Measurements from ENCODE around the gene PPP6R2. TPM values are rescaled to one million over a fixed set of nuclear protein-coding genes. Genes with fewer than 3 reads are reported as not detected.
A peak's percentile ranks its signal among the peaks of the same experiment; 100 is the strongest.

Gene PPP6R2
- total and polyA plus RNA-seq, 9 of the 15 experiments (the other 6 are each of a cell fraction or from before 2014, with no cell fraction given), result 0.32 to 39.8 (median 21.4) TPM

DNA sequence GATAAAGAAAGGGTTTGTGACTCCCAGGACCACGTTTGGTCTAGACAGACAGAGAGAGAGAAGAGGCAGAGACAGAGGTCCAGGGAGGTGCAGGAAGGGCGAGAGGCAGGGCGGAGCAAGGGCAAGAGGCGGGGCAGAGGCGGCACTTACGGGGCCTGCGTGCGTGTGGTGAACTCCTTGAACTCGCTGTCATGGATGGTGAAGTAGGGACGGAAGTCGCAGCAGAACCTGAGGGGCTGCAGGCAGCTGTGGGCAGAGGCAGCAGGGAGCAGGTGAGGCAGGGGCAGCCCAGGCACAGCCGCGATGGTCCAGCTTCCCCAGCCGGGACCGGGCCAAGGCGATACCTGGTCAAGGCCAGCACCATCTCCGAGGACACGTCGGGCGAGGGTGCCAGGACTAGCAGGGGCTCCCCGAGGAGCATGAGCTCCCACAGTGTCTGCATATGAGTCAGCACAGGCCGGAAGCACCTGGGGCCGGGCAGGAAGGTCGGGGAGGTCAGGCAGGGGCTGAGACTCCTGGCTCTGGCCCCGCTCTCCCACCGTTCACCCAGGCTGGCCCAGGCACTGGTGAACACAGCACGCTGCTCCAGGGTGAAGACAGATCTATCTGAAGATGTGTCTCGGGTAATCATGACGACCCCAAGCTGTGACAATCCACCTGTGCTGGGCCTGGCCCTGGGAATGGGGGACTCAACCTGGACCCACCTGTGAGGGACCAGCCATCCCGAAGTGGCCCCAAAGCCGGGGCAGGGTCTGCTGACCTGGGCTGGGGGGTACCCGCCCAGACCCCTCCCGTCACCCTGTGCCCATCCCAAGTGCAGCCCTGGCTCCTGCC, 28.5 kb upstream of the PPP6R2 start (continued):
- TF ChIP-seq THAP12 (CRISPR knock-in tag; IDR thresholded peaks at IDR 0.05) (no peak), ZNF253 (CRISPR knock-in tag; conservative IDR thresholded peaks at IDR 0.05) (no peak), SRF (CRISPR knock-in tag; IDR thresholded peaks at IDR 0.05) (peak in 1 of 2 experiments; percentile 93; a peak in 1 of 4 replicates), MTA1 (IDR thresholded peaks at IDR 0.05; ENCODE audit: borderline replicate concordance) (no peak), CBFB (CRISPR knock-in tag; IDR thresholded peaks at IDR 0.05) (no peak), ILF3 (IDR thresholded peaks at IDR 0.05; ENCODE audit: borderline replicate concordance) (no peak), RFX7 (CRISPR knock-in tag; IDR thresholded peaks at IDR 0.05) (no peak), ZBTB17 (CRISPR knock-in tag; IDR thresholded peaks at IDR 0.05) (no peak), FOXJ3 (CRISPR knock-in tag; IDR thresholded peaks at IDR 0.05) (no peak), HDGF (IDR thresholded peaks at IDR 0.05) (peak; percentile 77; the same call in 1 of the 2 replicates), ZNF3 (CRISPR knock-in tag; IDR thresholded peaks at IDR 0.05) (no peak), NFATC3 (IDR thresholded peaks at IDR 0.05) (no peak), PURB (CRISPR knock-in tag; IDR thresholded peaks at IDR 0.05; ENCODE audit: low read depth) (no peak), TBP (optimal IDR thresholded peaks at IDR 0.05; ENCODE audit: low read depth, low read length) (no peak), MYC (IDR thresholded peaks at IDR 0.05; ENCODE audit: low read depth, low read length) (no peak), MYC (CRISPR knock-in tag; IDR thresholded peaks at IDR 0.05; ENCODE audit: borderline replicate concordance, low read depth) (no peak), TAF1 (IDR thresholded peaks at IDR 0.05; ENCODE audit: control insufficient read depth, extremely low read depth, insufficient read depth, low read length, severe bottlenecking) (peak; percentile 15), SMARCB1 (IDR thresholded peaks at IDR 0.05; ENCODE audit: insufficient read length, low read depth) (no peak), HDAC6 (IDR thresholded peaks at IDR 0.05; ENCODE audit: low read depth, low read length) (no peak), ZC3H4 (CRISPR knock-in tag; IDR thresholded peaks at IDR 0.05; ENCODE audit: borderline replicate concordance) (no peak), ZNF12 (CRISPR knock-in tag; IDR thresholded peaks at IDR 0.05) (no peak), ZNF311 (CRISPR knock-in tag; IDR thresholded peaks at IDR 0.05) (no peak), L3MBTL2 (IDR thresholded peaks at IDR 0.05) (0 out of 2 replicates have a peak, but pooled peaks have one; percentile 18), ZNF778 (CRISPR knock-in tag; IDR thresholded peaks at IDR 0.05) (no peak), ETV5 (CRISPR knock-in tag; IDR thresholded peaks at IDR 0.05; ENCODE audit: low read depth) (0 out of 2 replicates have a peak, but pooled peaks have one; percentile 31)
- TF ChIP-seq, protein P1, sequence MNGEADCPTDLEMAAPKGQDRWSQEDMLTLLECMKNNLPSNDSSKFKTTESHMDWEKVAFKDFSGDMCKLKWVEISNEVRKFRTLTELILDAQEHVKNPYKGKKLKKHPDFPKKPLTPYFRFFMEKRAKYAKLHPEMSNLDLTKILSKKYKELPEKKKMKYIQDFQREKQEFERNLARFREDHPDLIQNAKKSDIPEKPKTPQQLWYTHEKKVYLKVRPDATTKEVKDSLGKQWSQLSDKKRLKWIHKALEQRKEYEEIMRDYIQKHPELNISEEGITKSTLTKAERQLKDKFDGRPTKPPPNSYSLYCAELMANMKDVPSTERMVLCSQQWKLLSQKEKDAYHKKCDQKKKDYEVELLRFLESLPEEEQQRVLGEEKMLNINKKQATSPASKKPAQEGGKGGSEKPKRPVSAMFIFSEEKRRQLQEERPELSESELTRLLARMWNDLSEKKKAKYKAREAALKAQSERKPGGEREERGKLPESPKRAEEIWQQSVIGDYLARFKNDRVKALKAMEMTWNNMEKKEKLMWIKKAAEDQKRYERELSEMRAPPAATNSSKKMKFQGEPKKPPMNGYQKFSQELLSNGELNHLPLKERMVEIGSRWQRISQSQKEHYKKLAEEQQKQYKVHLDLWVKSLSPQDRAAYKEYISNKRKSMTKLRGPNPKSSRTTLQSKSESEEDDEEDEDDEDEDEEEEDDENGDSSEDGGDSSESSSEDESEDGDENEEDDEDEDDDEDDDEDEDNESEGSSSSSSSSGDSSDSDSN (IDR thresholded peaks at IDR 0.05; ENCODE audit: borderline replicate concordance in 1 of 2, low read depth in 2 of 2, low read length in 2 of 2), result no peak
